Thyroid gland (tissue), 4 donors: ENCODE data around the gene TBC1D5. TPM values are rescaled to one million over a fixed set of nuclear protein-coding genes. Genes with fewer than 3 reads are reported as not detected.

Source experiments
- DNase-seq, 2 donors: peaks; one replicate each; pipeline ENCODE4 v3.0.0-alpha.2; 2019
- H3K27ac ChIP-seq, 3 donors: fragments of 200-600 bp; sonication (generic); 1 replicate in 2 of 3; 2 replicates in 1 of 3; pipeline ENCODE4 v1.5.1; 2016 to 2019; ENCODE audit warnings: mild to moderate bottlenecking in 1 of 3, moderate library complexity in 1 of 3
- H3K27me3 ChIP-seq: fragments of 200-600 bp; sonication (generic); one replicate; pipeline ENCODE4 v1.5.1; 2019
- H3K36me3 ChIP-seq, 2 donors: fragments of 200-600 bp; sonication (generic); one replicate each; pipeline ENCODE4 v1.5.1; 2016 to 2019
- H3K4me1 ChIP-seq, 2 donors: fragments of 200-600 bp; sonication (generic); one replicate each; pipeline ENCODE4 v1.5.1; 2017 to 2019
- H3K4me3 ChIP-seq, 3 donors: fragments of 200-600 bp; sonication (generic); replicated peaks in 1 of 3; 1 replicate in 2 of 3; 2 replicates in 1 of 3; pipeline ENCODE4 v1.5.1; 2016; ENCODE audit warnings: mild to moderate bottlenecking in 1 of 3
- H3K9me3 ChIP-seq: fragments of 200-600 bp; sonication (generic); one replicate; pipeline ENCODE4 v1.5.1; 2017
- CTCF ChIP-seq, 6 experiments: fragments of 200-600 bp in 3 of 6; fragments of 450-650 bp in 3 of 6; sonication (generic) in 3 of 6; IDR thresholded peaks; one replicate each; pipeline ENCODE4 v1.5.1; 2016 to 2019; ENCODE audit warnings: antibody characterized with exemption in 6 of 6, mild to moderate bottlenecking in 2 of 6, inconsistent platforms in 1 of 6, moderate library complexity in 1 of 6
- POLR2A ChIP-seq, 2 donors: fragments of 450-650 bp; IDR thresholded peaks; one replicate each; pipeline ENCODE4 v1.6.1; 2017; ENCODE audit warnings: antibody characterized with exemption in 2 of 2, mild to moderate bottlenecking in 2 of 2, moderate library complexity in 1 of 2
- WGBS, 2 donors: methylation state at CpG; one replicate each; pipeline ENCODE4 v1.1.5; 2017; 5-methylcytosine and 5-hydroxymethylcytosine counted together
- intact Hi-C: fragments of 100-400 bp; cut with DNase I; formaldehyde crosslinking; loops from one replicate; pipeline ENCODE4 v1.15.1; 2023
- total RNA-seq, 4 donors: library from RNA; depleted of rRNA; stranded (reverse); fragments of >200 nt; gene quantifications; one replicate each; pipeline ENCODE4 v1.2.3, GENCODE V29; 2016

TBC1D5 gene
- total RNA-seq, 4 donors from 2014 or later: 115 to 141 (median 133) TPM

GRCh38 chr3:17238023-17238422 lies 504.4 kb downstream of the TBC1D5 start:
- TF ChIP-seq POLR2A (IDR thresholded peaks at IDR 0.05) (no peak), CTCF (IDR thresholded peaks at IDR 0.05) (no peak)
- no peak overlapping the region for H3K4me3 ChIP-seq
- H3K4me1 ChIP-seq: peaks cover 0 to 6% of the 10 kb centered on the region in 2 donors
- intact Hi-C loops: no loop called here
- H3K36me3 ChIP-seq: no peaks in the 10 kb centered on the region
- no peak overlapping the region for H3K27ac ChIP-seq
- H3K27me3 ChIP-seq: no peaks in the 10 kb centered on the region
- H3K9me3 ChIP-seq: no peaks in the 10 kb centered on the region
- DNase-seq: no peak

GRCh38 chr3:17235310-17235709 lies 507.1 kb downstream of the TBC1D5 start:
- H3K4me1 ChIP-seq: peaks cover 0 to 6% of the 10 kb centered on the region in 2 donors
- H3K36me3 ChIP-seq: no peaks in the 10 kb centered on the region
- no peaks in the 10 kb centered on the region for H3K27me3 ChIP-seq
- no peak for DNase-seq
- H3K4me3 ChIP-seq: no peak overlapping the region
- TF ChIP-seq CTCF (IDR thresholded peaks at IDR 0.05) (no peak), POLR2A (IDR thresholded peaks at IDR 0.05) (no peak)
- intact Hi-C loops: no loop called here
- H3K27ac ChIP-seq: no peak overlapping the region
- H3K9me3 ChIP-seq: no peaks in the 10 kb centered on the region

GRCh38 chr3:17234382-17234781 lies 508.0 kb downstream of the TBC1D5 start:
- H3K27me3 ChIP-seq: no peaks in the 10 kb centered on the region
- H3K9me3 ChIP-seq: no peaks in the 10 kb centered on the region
- no peak overlapping the region for H3K4me3 ChIP-seq
- TF ChIP-seq CTCF (IDR thresholded peaks at IDR 0.05) (no peak), POLR2A (IDR thresholded peaks at IDR 0.05) (no peak)
- intact Hi-C loops: loop anchor here (5.0 kb wide), 1 partner anchor 632 kb away; no protein-coding TSS in a partner anchor
- no peak for DNase-seq
- peaks cover 0 to 6% of the 10 kb centered on the region in 2 donors for H3K4me1 ChIP-seq
- H3K36me3 ChIP-seq: no peaks in the 10 kb centered on the region
- H3K27ac ChIP-seq: no peak overlapping the region

- DNase-seq: no peak
Observed at GRCh38 chr3:17233398-17233800, 509.0 kb downstream of the TBC1D5 start.

GRCh38 chr3:17232442-17232841 lies 510.0 kb downstream of the TBC1D5 start:
- H3K4me3 ChIP-seq: no peak overlapping the region
- DNase-seq: no peak
- TF ChIP-seq POLR2A (IDR thresholded peaks at IDR 0.05) (no peak), CTCF (IDR thresholded peaks at IDR 0.05) (no peak)
- H3K36me3 ChIP-seq: no peaks in the 10 kb centered on the region
- H3K9me3 ChIP-seq: no peaks in the 10 kb centered on the region
- H3K4me1 ChIP-seq: peaks cover 0 to 3% of the 10 kb centered on the region in 2 donors
- H3K27me3 ChIP-seq: no peaks in the 10 kb centered on the region
- no peak overlapping the region for H3K27ac ChIP-seq
- intact Hi-C loops: loop anchor here (5.0 kb wide), 1 partner anchor 630 kb away; no protein-coding TSS in a partner anchor

More at GRCh38 chr3:17233398-17233800, 509.0 kb downstream of the TBC1D5 start:
- no peaks in the 10 kb centered on the region for H3K27me3 ChIP-seq
- 55 to 58% methylated on average over 3 of the region's 3 CpGs for WGBS, 2 donors
- H3K4me1 ChIP-seq: peaks cover 0 to 6% of the 10 kb centered on the region in 2 donors
- TF ChIP-seq CTCF (IDR thresholded peaks at IDR 0.05) (peak; percentile 6 to 58 (median 42)), POLR2A (IDR thresholded peaks at IDR 0.05) (no peak)
- no peaks in the 10 kb centered on the region for H3K9me3 ChIP-seq
- no peak overlapping the region for H3K27ac ChIP-seq
- intact Hi-C loops: loop anchor here (5.0 kb wide), 1 partner anchor 631 kb away; no protein-coding TSS in a partner anchor
- H3K4me3 ChIP-seq: no peak overlapping the region
- no peaks in the 10 kb centered on the region for H3K36me3 ChIP-seq
